K562 (cell line): ENCODE data around the gene CITED1.

Experiments used
- CHD1 ChIP-seq: fragments of 200-600 bp; sonication (generic); IDR thresholded peaks from one replicate; pipeline ENCODE4 v1.6.1; 2012; ENCODE audit warnings: mild to moderate bottlenecking, moderate library complexity, low read length, inconsistent platforms
- SP1 ChIP-seq: sonication (generic); formaldehyde crosslinking; IDR thresholded peaks from 2 replicates; pipeline ENCODE4 v1.8.1; 2022; ENCODE audit warnings: mild to moderate bottlenecking, missing genetic modification reagents
- TEAD1 ChIP-seq, 2 experiments: fragments of 450-650 bp in 1 of 2; sonication (generic) in 1 of 2; formaldehyde crosslinking; IDR thresholded peaks; 2 replicates each; pipeline versions ENCODE4 v1.4.0 to v1.8.0; 2020 to 2022; ENCODE audit warnings: mild to moderate bottlenecking in 2 of 2, missing genetic modification reagents in 1 of 2
- TF ChIP-seq, protein P1 (sequence below), 3 experiments: IDR thresholded peaks in 2 of 3; conservative IDR thresholded peaks in 1 of 3; 2 replicates each; pipeline ENCODE4 v1.5.1; 2011 to 2012; ENCODE audit warnings: low read length in 3 of 3, mild to moderate bottlenecking in 3 of 3, control low read depth in 2 of 3, improper control_type of control experiment in 1 of 3, inconsistent platforms in 1 of 3, low read depth in 1 of 3, mixed read lengths in 1 of 3, moderate library complexity in 1 of 3; ENCODE audit not compliant: insufficient read depth in 2 of 3
- TF ChIP-seq, protein P2 (sequence below): IDR thresholded peaks from 2 replicates; pipeline ENCODE4 v1.6.1; 2016; ENCODE audit warnings: missing genetic modification characterization, missing compliant biosample characterization
- TF ChIP-seq, protein P3 (sequence below): sonication (generic); formaldehyde crosslinking; IDR thresholded peaks from 2 replicates; pipeline ENCODE4 v1.9.0; 2022; ENCODE audit warnings: mild to moderate bottlenecking, missing genetic modification reagents

DNA sequence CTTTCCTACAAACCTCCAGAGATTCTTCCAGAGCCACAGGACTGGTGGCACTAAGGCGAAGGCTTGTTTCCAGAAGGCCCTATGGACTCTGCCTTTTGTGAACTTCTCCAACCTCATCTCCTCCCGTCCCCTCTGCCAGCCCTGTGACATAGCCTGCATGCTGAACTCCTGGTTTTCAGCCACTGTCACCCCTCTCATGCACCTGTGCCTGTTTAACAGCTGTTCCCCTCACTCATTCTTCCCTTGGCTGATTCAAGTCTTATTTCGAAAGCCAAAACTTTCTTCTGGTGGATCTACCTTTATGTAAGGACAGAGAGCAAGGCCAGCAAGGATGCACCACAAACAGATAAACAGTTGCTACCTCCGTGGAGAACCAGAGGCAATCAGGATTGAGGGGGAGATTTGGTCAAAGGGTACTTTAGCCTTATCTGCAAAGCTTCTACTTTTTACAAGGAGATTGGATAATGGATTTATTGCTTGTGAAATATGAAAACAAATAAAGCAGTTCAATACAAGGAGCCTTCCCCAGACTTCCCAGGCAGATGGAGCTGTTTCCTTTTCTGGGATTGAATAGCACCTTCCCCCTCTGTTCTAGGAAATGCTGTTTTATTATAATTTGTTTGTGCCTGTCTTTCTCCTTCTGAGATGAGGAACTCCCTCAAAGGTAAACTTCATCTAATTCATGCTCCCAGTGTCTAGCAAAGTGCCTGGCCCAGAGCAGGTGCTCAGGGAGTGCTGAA lies 5.7 kb downstream of the CITED1 start:
- TF ChIP-seq, protein P1, sequence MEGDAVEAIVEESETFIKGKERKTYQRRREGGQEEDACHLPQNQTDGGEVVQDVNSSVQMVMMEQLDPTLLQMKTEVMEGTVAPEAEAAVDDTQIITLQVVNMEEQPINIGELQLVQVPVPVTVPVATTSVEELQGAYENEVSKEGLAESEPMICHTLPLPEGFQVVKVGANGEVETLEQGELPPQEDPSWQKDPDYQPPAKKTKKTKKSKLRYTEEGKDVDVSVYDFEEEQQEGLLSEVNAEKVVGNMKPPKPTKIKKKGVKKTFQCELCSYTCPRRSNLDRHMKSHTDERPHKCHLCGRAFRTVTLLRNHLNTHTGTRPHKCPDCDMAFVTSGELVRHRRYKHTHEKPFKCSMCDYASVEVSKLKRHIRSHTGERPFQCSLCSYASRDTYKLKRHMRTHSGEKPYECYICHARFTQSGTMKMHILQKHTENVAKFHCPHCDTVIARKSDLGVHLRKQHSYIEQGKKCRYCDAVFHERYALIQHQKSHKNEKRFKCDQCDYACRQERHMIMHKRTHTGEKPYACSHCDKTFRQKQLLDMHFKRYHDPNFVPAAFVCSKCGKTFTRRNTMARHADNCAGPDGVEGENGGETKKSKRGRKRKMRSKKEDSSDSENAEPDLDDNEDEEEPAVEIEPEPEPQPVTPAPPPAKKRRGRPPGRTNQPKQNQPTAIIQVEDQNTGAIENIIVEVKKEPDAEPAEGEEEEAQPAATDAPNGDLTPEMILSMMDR (IDR thresholded peaks at IDR 0.05 in 2 of 3, conservative IDR thresholded peaks at IDR 0.05 in 1 of 3; ENCODE audit: insufficient read depth in 2 of 3, low read depth in 1 of 3, low read length in 3 of 3): 0 out of 6 replicates have a peak, but pooled peaks of 1 of the 3 experiments have one; percentile 5
- TF ChIP-seq, protein P2, sequence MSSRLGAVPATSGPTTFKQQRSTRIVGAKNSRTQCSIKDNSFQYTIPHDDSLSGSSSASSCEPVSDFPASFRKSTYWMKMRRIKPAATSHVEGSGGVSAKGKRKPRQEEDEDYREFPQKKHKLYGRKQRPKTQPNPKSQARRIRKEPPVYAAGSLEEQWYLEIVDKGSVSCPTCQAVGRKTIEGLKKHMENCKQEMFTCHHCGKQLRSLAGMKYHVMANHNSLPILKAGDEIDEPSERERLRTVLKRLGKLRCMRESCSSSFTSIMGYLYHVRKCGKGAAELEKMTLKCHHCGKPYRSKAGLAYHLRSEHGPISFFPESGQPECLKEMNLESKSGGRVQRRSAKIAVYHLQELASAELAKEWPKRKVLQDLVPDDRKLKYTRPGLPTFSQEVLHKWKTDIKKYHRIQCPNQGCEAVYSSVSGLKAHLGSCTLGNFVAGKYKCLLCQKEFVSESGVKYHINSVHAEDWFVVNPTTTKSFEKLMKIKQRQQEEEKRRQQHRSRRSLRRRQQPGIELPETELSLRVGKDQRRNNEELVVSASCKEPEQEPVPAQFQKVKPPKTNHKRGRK (tag): no peak
- TF ChIP-seq SP1 (CRISPR knock-in tag) (no peak), CHD1 (no peak), TEAD1 (CRISPR knock-in tag; IDR thresholded peaks at IDR 0.05) (no peak)
- TF ChIP-seq, protein P3, sequence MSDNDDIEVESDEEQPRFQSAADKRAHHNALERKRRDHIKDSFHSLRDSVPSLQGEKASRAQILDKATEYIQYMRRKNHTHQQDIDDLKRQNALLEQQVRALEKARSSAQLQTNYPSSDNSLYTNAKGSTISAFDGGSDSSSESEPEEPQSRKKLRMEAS (CRISPR knock-in tag): no peak
